ENCODE results near the gene TRMT61A.

The TRMT61A gene

DNA sequence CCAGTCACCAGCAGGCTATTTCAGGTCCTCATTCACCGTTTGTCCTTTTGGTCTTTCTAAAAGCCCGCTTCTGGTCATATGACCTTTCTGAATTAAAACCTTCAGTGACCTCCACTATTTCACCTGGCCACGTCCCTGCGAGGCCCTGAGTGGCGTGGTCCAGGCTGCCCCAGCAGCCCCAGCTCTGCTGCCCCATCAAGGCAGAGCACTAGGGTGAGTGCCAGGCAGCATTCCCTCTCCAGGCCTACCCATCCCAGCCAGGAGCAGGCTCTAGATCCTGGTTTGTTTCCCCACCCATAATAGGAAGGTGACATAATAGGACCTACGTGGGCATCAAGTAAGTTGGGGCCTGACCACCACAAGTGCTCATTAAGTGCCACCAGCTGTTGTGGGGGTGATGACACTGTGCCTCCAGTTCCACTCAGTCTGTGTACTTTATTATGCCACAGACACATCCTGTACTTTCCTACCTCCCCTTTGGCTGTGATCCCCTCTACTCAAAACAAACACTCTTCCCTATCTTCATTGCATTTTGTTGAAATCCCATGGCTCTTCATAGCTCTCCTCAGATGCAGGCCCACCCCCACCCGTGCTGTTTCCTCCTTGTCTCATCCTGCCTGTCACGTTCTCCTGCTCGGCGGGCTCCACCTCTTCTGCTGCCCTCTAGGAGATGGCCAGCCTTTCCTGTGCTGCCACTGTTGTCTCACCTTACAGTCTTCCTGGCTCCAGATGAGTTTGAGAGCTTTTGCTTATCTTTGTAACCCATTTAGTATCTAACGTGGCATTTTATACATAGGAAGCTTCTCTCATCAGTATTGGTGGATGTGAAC, 27.7 kb upstream of the TRMT61A start:
- H3K4me3 ChIP-seq (ENCODE audit: low read length), result no peak overlapping the region
- no peak for TF ChIP-seq CTCF (IDR thresholded peaks at IDR 0.05; ENCODE audit: insufficient read depth, low read depth, low read length, missing control alignments)
- no peak for DNase-seq (ENCODE audit: low read depth)

DNA sequence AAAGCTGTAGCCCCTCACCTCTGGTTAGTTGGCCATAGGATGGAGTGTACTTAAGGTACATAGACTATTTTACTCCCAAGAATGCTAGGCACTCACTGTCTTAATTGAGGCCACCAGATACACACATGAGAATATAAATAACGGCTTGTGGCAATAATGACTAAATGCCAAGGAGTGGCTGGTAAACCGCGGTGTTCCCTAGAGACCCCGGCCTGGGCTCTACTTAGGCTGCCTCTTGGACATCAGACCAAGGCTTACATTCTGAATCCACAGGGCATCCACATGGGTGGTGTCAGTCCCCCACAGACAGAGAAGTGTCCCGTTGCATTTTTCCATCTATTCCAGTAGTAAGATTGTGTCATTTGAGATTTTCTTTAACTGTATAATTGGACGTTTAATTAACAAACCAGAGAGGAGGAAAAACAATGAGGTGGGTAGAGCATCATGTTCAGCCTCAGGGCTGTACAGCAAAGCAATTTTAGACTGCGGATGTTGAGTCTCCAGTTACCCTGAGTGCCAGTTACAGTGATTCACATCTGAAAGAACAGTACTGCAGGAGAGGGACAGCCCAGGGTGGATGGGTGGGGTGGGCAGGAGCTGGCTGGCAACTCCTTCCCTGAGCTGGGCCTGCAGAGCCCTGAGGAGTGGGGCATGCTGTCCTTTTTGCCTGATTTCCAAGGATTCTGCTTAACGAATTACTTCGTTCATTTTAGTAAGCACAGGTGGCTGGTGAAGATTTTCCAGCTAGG, 26.9 kb upstream of the TRMT61A start:
- TF ChIP-seq CTCF (IDR thresholded peaks at IDR 0.05; ENCODE audit: insufficient read depth, low read depth, low read length, missing control alignments), result no peak
- no peak overlapping the region for H3K4me3 ChIP-seq (ENCODE audit: low read length)
- no peak for DNase-seq (ENCODE audit: low read depth)

DNA sequence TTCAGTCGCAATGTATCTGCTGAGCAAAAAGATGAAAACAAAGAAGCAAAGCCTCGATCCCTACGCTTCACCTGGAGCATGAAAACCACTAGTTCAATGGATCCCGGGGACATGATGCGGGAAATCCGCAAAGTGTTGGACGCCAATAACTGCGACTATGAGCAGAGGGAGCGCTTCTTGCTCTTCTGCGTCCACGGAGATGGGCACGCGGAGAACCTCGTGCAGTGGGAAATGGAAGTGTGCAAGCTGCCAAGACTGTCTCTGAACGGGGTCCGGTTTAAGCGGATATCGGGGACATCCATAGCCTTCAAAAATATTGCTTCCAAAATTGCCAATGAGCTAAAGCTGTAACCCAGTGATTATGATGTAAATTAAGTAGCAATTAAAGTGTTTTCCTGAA, 26.1 kb upstream of the TRMT61A start:
- DNase-seq (ENCODE audit: low read depth), result no peak
- no peak overlapping the region for H3K4me3 ChIP-seq (ENCODE audit: low read length)
- TF ChIP-seq CTCF (IDR thresholded peaks at IDR 0.05; ENCODE audit: insufficient read depth, low read depth, low read length, missing control alignments), result no peak

DNA sequence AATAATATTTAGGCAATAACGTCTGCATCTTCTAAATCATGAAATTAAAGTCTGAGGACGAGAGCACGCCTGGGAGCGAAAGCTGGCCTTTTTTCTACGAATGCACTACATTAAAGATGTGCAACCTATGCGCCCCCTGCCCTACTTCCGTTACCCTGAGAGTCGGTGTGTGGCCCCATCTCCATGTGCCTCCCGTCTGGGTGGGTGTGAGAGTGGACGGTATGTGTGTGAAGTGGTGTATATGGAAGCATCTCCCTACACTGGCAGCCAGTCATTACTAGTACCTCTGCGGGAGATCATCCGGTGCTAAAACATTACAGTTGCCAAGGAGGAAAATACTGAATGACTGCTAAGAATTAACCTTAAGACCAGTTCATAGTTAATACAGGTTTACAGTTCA, 25.7 kb upstream of the TRMT61A start:
- DNase-seq (ENCODE audit: low read depth), result no peak
- no peak for TF ChIP-seq CTCF (IDR thresholded peaks at IDR 0.05; ENCODE audit: insufficient read depth, low read depth, low read length, missing control alignments)
- no peak overlapping the region for H3K4me3 ChIP-seq (ENCODE audit: low read length)

DNA sequence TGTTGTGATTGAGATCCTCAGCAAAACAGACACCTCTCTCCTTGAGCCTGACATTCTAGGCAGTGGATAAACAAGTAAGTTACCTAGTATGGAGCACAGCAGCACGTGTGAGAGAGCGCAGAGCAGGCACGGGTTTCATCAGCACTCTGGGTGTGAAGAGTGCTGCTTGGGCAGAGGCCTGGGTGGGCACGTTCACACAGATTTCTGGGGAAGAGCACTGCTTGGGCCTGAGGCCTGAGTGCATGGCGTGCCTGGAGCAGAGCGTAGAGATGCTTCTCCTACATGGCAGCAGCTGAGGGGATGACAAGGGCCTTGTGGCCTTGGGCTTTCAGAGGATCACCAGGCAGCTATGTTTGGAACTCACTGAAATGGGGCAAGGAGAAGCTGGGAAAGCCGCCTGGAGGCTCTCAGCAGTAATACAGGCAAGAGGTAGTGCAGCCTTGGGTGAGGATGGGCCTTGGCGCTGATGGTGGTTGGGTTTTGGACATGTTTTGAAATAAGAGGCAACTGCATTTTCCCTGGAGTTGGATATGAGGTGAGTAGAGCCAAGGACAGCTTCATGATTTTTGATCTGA, 23.9 kb upstream of the TRMT61A start:
- DNase-seq (ENCODE audit: low read depth), result no peak
- no peak overlapping the region for H3K4me3 ChIP-seq (ENCODE audit: low read length)
- TF ChIP-seq CTCF (IDR thresholded peaks at IDR 0.05; ENCODE audit: insufficient read depth, low read depth, low read length, missing control alignments), result peak; percentile 20

DNA sequence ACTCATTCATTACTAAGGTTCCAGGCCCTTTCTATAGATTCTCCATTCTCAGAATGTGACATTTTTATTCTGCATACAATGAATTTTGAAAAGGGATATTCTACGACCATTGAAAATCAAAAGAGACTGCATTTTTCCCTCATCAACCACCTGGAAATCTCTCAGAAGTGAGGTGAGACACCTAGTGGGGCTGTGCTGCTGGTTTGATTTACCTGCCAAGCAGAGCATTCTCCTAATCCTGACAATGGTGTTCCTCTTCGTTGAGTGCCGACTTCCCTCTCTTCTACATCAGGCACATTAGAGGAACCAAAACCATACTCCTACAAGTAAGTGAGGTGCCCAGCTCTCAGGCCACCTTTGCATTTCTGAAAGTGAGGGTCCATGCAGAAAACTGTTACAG, 21.2 kb upstream of the TRMT61A start:
- no peak overlapping the region for H3K4me3 ChIP-seq (ENCODE audit: low read length)
- no peak for TF ChIP-seq CTCF (IDR thresholded peaks at IDR 0.05; ENCODE audit: insufficient read depth, low read depth, low read length, missing control alignments)
- no peak for DNase-seq (ENCODE audit: low read depth)

All from epithelial cell of esophagus (primary cell).